Measurements from ENCODE around the gene MDFI. TPM values are rescaled to one million over a fixed set of nuclear protein-coding genes. Genes with fewer than 3 reads are reported as not detected.

MDFI gene
- total and polyA plus RNA-seq, 9 of the 15 experiments (the other 6 are each of a cell fraction or from before 2014, with no cell fraction given): not detected

DNA sequence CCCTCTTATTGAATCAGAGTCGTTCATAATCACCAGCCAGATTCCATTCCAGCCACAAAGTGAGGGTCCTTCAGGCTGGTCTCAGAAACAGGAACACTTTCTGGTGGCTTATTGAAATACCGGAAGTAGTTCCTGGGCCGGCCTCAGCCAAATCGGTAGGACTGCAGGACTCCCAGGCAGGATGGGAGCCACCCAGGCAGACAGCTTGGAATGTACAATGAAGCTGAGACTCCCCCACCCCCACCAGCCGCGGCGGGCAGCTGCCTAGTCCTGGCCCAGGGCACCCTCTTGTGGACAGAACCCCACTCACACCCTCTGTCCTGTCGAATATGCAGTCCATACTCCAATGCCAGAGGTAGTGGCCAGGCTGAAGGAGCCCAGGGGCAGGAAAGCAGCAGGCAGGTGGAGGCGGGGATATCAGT, 43.8 kb downstream of the MDFI start (continued):
- TF ChIP-seq, protein P1, sequence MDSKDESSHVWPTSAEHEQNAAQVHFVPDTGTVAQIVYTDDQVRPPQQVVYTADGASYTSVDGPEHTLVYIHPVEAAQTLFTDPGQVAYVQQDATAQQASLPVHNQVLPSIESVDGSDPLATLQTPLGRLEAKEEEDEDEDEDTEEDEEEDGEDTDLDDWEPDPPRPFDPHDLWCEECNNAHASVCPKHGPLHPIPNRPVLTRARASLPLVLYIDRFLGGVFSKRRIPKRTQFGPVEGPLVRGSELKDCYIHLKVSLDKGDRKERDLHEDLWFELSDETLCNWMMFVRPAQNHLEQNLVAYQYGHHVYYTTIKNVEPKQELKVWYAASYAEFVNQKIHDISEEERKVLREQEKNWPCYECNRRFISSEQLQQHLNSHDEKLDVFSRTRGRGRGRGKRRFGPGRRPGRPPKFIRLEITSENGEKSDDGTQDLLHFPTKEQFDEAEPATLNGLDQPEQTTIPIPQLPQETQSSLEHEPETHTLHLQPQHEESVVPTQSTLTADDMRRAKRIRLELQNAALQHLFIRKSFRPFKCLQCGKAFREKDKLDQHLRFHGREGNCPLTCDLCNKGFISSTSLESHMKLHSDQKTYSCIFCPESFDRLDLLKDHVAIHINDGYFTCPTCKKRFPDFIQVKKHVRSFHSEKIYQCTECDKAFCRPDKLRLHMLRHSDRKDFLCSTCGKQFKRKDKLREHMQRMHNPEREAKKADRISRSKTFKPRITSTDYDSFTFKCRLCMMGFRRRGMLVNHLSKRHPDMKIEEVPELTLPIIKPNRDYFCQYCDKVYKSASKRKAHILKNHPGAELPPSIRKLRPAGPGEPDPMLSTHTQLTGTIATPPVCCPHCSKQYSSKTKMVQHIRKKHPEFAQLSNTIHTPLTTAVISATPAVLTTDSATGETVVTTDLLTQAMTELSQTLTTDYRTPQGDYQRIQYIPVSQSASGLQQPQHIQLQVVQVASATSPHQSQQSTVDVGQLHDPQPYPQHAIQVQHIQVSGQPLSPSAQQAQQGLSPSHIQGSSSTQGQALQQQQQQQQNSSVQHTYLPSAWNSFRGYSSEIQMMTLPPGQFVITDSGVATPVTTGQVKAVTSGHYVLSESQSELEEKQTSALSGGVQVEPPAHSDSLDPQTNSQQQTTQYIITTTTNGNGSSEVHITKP (IDR thresholded peaks at IDR 0.05; ENCODE audit: partially characterized antibody): peak; percentile 36
- peak; percentile 58; the same call in 1 of the 2 replicates for TF ChIP-seq MYNN (IDR thresholded peaks at IDR 0.05)
- TF ChIP-seq MYNN (CRISPR knock-in tag; IDR thresholded peaks at IDR 0.05): no peak
- TF ChIP-seq CBX3 (IDR thresholded peaks at IDR 0.05; ENCODE audit: borderline replicate concordance in 1 of 2, low read length in 2 of 2): no peak
- peak; percentile 53 for TF ChIP-seq CHD2 (IDR thresholded peaks at IDR 0.05; ENCODE audit: low read depth, low read length)
- TF ChIP-seq, protein P2, sequence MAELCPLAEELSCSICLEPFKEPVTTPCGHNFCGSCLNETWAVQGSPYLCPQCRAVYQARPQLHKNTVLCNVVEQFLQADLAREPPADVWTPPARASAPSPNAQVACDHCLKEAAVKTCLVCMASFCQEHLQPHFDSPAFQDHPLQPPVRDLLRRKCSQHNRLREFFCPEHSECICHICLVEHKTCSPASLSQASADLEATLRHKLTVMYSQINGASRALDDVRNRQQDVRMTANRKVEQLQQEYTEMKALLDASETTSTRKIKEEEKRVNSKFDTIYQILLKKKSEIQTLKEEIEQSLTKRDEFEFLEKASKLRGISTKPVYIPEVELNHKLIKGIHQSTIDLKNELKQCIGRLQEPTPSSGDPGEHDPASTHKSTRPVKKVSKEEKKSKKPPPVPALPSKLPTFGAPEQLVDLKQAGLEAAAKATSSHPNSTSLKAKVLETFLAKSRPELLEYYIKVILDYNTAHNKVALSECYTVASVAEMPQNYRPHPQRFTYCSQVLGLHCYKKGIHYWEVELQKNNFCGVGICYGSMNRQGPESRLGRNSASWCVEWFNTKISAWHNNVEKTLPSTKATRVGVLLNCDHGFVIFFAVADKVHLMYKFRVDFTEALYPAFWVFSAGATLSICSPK (IDR thresholded peaks at IDR 0.05; ENCODE audit: borderline replicate concordance): no peak
- peak; percentile 16; the same call in 1 of the 2 replicates for TF ChIP-seq ZNF384 (IDR thresholded peaks at IDR 0.05; ENCODE audit: low read depth, low read length)
- TF ChIP-seq JUN (IDR thresholded peaks at IDR 0.05; ENCODE audit: borderline replicate concordance, low read depth, low read length): 0 out of 2 replicates have a peak, but pooled peaks have one; percentile 11
- no peak for TF ChIP-seq JUN (CRISPR knock-in tag; IDR thresholded peaks at IDR 0.05; ENCODE audit: borderline replicate concordance)
- TF ChIP-seq ZKSCAN1 (IDR thresholded peaks at IDR 0.05; ENCODE audit: low read depth, low read length): 0 out of 2 replicates have a peak, but pooled peaks have one; percentile 27
- TF ChIP-seq GABPB2 (CRISPR knock-in tag; conservative IDR thresholded peaks at IDR 0.05): no peak
- peak; percentile 82 for TF ChIP-seq CC2D1A (IDR thresholded peaks at IDR 0.05)
- TF ChIP-seq RBM39 (optimal IDR thresholded peaks at IDR 0.05; ENCODE audit: low read depth, low read length): peak; percentile 75
